GM18502 (cell line): ENCODE measurements around the gene IGSF9.
A peak's percentile ranks its signal among the peaks of the same experiment; 100 is the strongest.

Source experiments
- ATAC-seq: cut with Tn5 transposase; IDR thresholded peaks from one replicate; pipeline ENCODE4 v1.9.1; 2021; ENCODE audit warnings: mild to moderate bottlenecking; ENCODE audit not compliant: unreplicated experiment, poor library complexity

Gene IGSF9

GRCh38 chr1:159934136-159935039, 11.0 kb downstream of the IGSF9 start:
- no peak for ATAC-seq

GRCh38 chr1:159933347-159933746, 12.1 kb downstream of the IGSF9 start:
- ATAC-seq = no peak

- no peak for ATAC-seq
Observed at GRCh38 chr1:159932296-159933285, 12.8 kb downstream of the IGSF9 start.

GRCh38 chr1:159931795-159932173, 13.6 kb downstream of the IGSF9 start:
- no peak for ATAC-seq

- no peak for ATAC-seq
Observed at GRCh38 chr1:159931101-159931794, 14.2 kb downstream of the IGSF9 start.

- no peak for ATAC-seq
Observed at GRCh38 chr1:159930634-159931033, 14.8 kb downstream of the IGSF9 start.

GRCh38 chr1:159930216-159930615, 15.2 kb downstream of the IGSF9 start:
- no peak for ATAC-seq

GRCh38 chr1:159929155-159930051, 16.0 kb downstream of the IGSF9 start:
- no peak for ATAC-seq

GRCh38 chr1:159928491-159929050, 16.8 kb downstream of the IGSF9 start:
- no peak for ATAC-seq

- no peak for ATAC-seq
Observed at GRCh38 chr1:159927849-159928431, 17.5 kb downstream of the IGSF9 start.

- ATAC-seq = no peak
Observed at GRCh38 chr1:159927211-159927848, 18.1 kb downstream of the IGSF9 start.

- no peak for ATAC-seq
Observed at GRCh38 chr1:159925719-159926078, 19.7 kb downstream of the IGSF9 start.

- ATAC-seq = peak; percentile 67
Observed at GRCh38 chr1:159924791-159925718, 20.4 kb downstream of the IGSF9 start, which contains the start of gene TAGLN2. Gene TAGLN2 (minus strand): TSS chr1:159925507. CDS start chr1:159920509, 4,998 bp downstream.

- peak; percentile 15 for ATAC-seq
Observed at GRCh38 chr1:159924025-159924790, 21.2 kb downstream of the IGSF9 start.

- ATAC-seq = peak; percentile 33
Observed at GRCh38 chr1:159923203-159924024, 22.0 kb downstream of the IGSF9 start.
